GM11168 (cell line): ENCODE data around the gene PCDH9.

Source experiments
- in situ Hi-C: fragments of 300-500 bp; cut with MboI; formaldehyde crosslinking; loops from one replicate; pipeline ENCODE4 v1.12.0; 2022; ENCODE audit warnings: low sequenced_read_pairs; ENCODE audit not compliant: unreplicated experiment

The PCDH9 gene

GRCh38 chr13:66560189-66560588 is 669.9 kb downstream of the PCDH9 start:
- in situ Hi-C loops: no loop called here

GRCh38 chr13:66559093-66559492 is 671.0 kb downstream of the PCDH9 start:
- in situ Hi-C loops: no loop called here

- in situ Hi-C loops: no loop called here
Observed at GRCh38 chr13:66558506-66558905, 671.6 kb downstream of the PCDH9 start.

GRCh38 chr13:66557357-66557756 is 672.8 kb downstream of the PCDH9 start:
- in situ Hi-C loops: no loop called here

- in situ Hi-C loops: no loop called here
Observed at GRCh38 chr13:66556306-66556705, 673.8 kb downstream of the PCDH9 start.

- in situ Hi-C loops: no loop called here
Observed at GRCh38 chr13:66553391-66553790, 676.7 kb downstream of the PCDH9 start.

- in situ Hi-C loops: no loop called here
Observed at GRCh38 chr13:66551128-66551527, 679.0 kb downstream of the PCDH9 start.

GRCh38 chr13:66547685-66548084 is 682.5 kb downstream of the PCDH9 start:
- in situ Hi-C loops: no loop called here

- in situ Hi-C loops: no loop called here
Observed at GRCh38 chr13:66546534-66547379, 683.4 kb downstream of the PCDH9 start.

- in situ Hi-C loops: no loop called here
Observed at GRCh38 chr13:66543780-66544179, 686.4 kb downstream of the PCDH9 start.

- in situ Hi-C loops: no loop called here
Observed at GRCh38 chr13:66537417-66537816, 692.7 kb downstream of the PCDH9 start.

- in situ Hi-C loops: no loop called here
Observed at GRCh38 chr13:66536746-66537145, 693.4 kb downstream of the PCDH9 start.

GRCh38 chr13:66534561-66534960 is 695.6 kb downstream of the PCDH9 start:
- in situ Hi-C loops: no loop called here

GRCh38 chr13:66532845-66533244 is 697.3 kb downstream of the PCDH9 start:
- in situ Hi-C loops: no loop called here

GRCh38 chr13:66532146-66532545 is 698.0 kb downstream of the PCDH9 start:
- in situ Hi-C loops: no loop called here

GRCh38 chr13:66530686-66531085 is 699.5 kb downstream of the PCDH9 start:
- in situ Hi-C loops: no loop called here

GRCh38 chr13:66530158-66530557 is 700.0 kb downstream of the PCDH9 start:
- in situ Hi-C loops: no loop called here

- in situ Hi-C loops: no loop called here
Observed at GRCh38 chr13:66528944-66529576, 701.1 kb downstream of the PCDH9 start.

GRCh38 chr13:66528180-66528579 is 702.0 kb downstream of the PCDH9 start:
- in situ Hi-C loops: no loop called here

- in situ Hi-C loops: no loop called here
Observed at GRCh38 chr13:66520511-66521355, 709.4 kb downstream of the PCDH9 start.

- in situ Hi-C loops: no loop called here
Observed at GRCh38 chr13:66519259-66519658, 710.9 kb downstream of the PCDH9 start.
